SU-DHL-6 (cell line): ENCODE measurements around the gene ZNF467.

Source experiments
- EZH2phosphoT487 ChIP-seq: fragments of 200-600 bp; sonication (generic), shearing (Covaris generic); conservative IDR thresholded peaks from 2 replicates; pipeline ENCODE4 v1.6.1; 2018; ENCODE audit warnings: mild to moderate bottlenecking, antibody characterized with exemption, low read length, moderate library complexity, mixed read lengths
- TF ChIP-seq, protein P1 (sequence below): fragments of 200-600 bp; sonication (generic); IDR thresholded peaks from one replicate; pipeline ENCODE4 v1.5.1; 2017; ENCODE audit warnings: antibody characterized with exemption, mild to moderate bottlenecking, low read length, moderate library complexity; ENCODE audit not compliant: insufficient read depth, poor library complexity, severe bottlenecking

DNA sequence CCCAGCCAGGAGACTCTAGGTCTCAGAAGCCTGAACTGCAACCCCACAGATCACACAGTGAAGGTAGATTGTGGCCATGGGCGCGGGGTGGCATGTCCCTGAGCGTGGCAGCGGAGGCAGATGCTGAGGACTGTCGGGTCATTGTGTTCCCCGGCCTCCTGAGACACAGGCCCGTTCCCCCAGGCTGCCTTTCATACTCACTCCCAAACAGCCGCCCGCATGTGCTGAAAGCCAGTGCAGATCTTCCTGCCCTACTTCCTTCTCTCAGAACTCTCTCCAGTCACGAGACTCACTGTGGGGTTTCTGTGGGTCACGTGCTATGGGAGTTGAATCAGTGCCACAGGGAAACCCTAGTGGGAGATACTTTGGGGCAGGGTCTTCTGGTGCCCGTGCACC lies 48.0 kb downstream of the ZNF467 start:
- TF ChIP-seq, protein P1, sequence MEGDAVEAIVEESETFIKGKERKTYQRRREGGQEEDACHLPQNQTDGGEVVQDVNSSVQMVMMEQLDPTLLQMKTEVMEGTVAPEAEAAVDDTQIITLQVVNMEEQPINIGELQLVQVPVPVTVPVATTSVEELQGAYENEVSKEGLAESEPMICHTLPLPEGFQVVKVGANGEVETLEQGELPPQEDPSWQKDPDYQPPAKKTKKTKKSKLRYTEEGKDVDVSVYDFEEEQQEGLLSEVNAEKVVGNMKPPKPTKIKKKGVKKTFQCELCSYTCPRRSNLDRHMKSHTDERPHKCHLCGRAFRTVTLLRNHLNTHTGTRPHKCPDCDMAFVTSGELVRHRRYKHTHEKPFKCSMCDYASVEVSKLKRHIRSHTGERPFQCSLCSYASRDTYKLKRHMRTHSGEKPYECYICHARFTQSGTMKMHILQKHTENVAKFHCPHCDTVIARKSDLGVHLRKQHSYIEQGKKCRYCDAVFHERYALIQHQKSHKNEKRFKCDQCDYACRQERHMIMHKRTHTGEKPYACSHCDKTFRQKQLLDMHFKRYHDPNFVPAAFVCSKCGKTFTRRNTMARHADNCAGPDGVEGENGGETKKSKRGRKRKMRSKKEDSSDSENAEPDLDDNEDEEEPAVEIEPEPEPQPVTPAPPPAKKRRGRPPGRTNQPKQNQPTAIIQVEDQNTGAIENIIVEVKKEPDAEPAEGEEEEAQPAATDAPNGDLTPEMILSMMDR, result no peak
- no peak for TF ChIP-seq EZH2phosphoT487
